Neural progenitor cell (in vitro differentiated cells): Measurements from ENCODE around the gene PSMD6. TPM values are rescaled to one million over a fixed set of nuclear protein-coding genes. Genes with fewer than 3 reads are reported as not detected.
A peak's percentile ranks its signal among the peaks of the same experiment; 100 is the strongest.

Source experiments
- DNase-seq: peaks from one replicate; pipeline ENCODE4 v3.0.0-alpha.2; 2016; ENCODE audit warnings: low spot score
- H2AFZ ChIP-seq: fragments of 200-600 bp; sonication (generic); replicated peaks from 2 replicates; pipeline ENCODE4 v1.6.1; 2016; ENCODE audit warnings: antibody characterized with exemption
- H3F3A ChIP-seq: fragments of 200-600 bp; sonication (generic); 2 replicates; pipeline ENCODE4 v1.6.1; 2016; ENCODE audit warnings: antibody characterized with exemption, low read depth
- H3K27ac ChIP-seq: fragments of 200-600 bp; sonication (generic); 2 replicates; pipeline ENCODE4 v1.5.1; 2016; ENCODE audit warnings: mild to moderate bottlenecking
- H3K27me3 ChIP-seq: fragments of 200-600 bp; sonication (generic); 2 replicates; pipeline ENCODE4 v1.6.1; 2016; ENCODE audit warnings: mild to moderate bottlenecking, moderate library complexity
- H3K36me3 ChIP-seq: fragments of 200-600 bp; sonication (generic); 2 replicates; pipeline ENCODE4 v1.5.1; 2016
- H3K4me1 ChIP-seq: fragments of 200-600 bp; sonication (generic); 2 replicates; pipeline ENCODE4 v1.6.1; 2016; ENCODE audit warnings: mixed run types
- H3K4me2 ChIP-seq: fragments of 200-600 bp; sonication (generic); 2 replicates; pipeline ENCODE4 v1.6.1; 2016
- H3K4me3 ChIP-seq: fragments of 200-600 bp; sonication (generic); 2 replicates; pipeline ENCODE4 v1.5.1; 2016
- H3K79me2 ChIP-seq: fragments of 200-600 bp; sonication (generic); 2 replicates; pipeline ENCODE4 v1.6.1; 2016; ENCODE audit warnings: low read depth
- H3K9ac ChIP-seq: fragments of 200-600 bp; sonication (generic); 2 replicates; pipeline ENCODE4 v1.6.1; 2016
- H3K9me3 ChIP-seq: fragments of 200-600 bp; sonication (generic); 2 replicates; pipeline ENCODE4 v1.5.1; 2016; ENCODE audit warnings: low read depth
- H4K20me1 ChIP-seq: fragments of 200-600 bp; sonication (generic); 2 replicates; pipeline ENCODE4 v1.6.1; 2016; ENCODE audit warnings: low read depth
- H3K27ac Mint-ChIP-seq: 3 replicates; pipeline ENCODE4 v1.8.0; 2021; ENCODE audit warnings: mixed read lengths
- H3K27me3 Mint-ChIP-seq: 2 replicates; pipeline ENCODE4 v1.8.0; 2022; ENCODE audit warnings: low read depth, mild to moderate bottlenecking, inconsistent platforms, moderate library complexity, mixed read lengths; ENCODE audit not compliant: insufficient read depth
- H3K36me3 Mint-ChIP-seq: 3 replicates; pipeline ENCODE4 v1.8.0; 2021; ENCODE audit warnings: mixed read lengths
- H3K4me1 Mint-ChIP-seq: 3 replicates; pipeline ENCODE4 v1.8.0; 2021; ENCODE audit warnings: mixed read lengths
- H3K4me3 Mint-ChIP-seq: 3 replicates; pipeline ENCODE4 v1.8.0; 2021; ENCODE audit warnings: mild to moderate bottlenecking, moderate library complexity, mixed read lengths
- H3K9me3 Mint-ChIP-seq: 3 replicates; pipeline ENCODE4 v1.8.0; 2020; ENCODE audit warnings: mixed read lengths
- CTCF ChIP-seq: fragments of 200-600 bp; sonication (generic); IDR thresholded peaks from 2 replicates; pipeline ENCODE4 v1.5.1; 2017; ENCODE audit warnings: antibody characterized with exemption, mild to moderate bottlenecking
- EZH2 ChIP-seq: fragments of 200-600 bp; sonication (generic); IDR thresholded peaks from 2 replicates; pipeline ENCODE4 v1.6.1; 2017; ENCODE audit warnings: antibody characterized with exemption, mild to moderate bottlenecking, moderate library complexity
- EZH2phosphoT487 ChIP-seq: fragments of 200-600 bp; sonication (generic); IDR thresholded peaks from 2 replicates; pipeline ENCODE4 v1.6.1; 2017; ENCODE audit warnings: antibody characterized with exemption
- total RNA-seq: library from RNA; depleted of rRNA; stranded (reverse); fragments of >200 nt; gene quantifications from 2 replicates; pipeline ENCODE4 v1.2.3, GENCODE V29; 2015; ENCODE audit warnings: low replicate concordance

Gene PSMD6
- total RNA-seq, 1 donor from 2014 or later = 141 TPM

- Mint-ChIP-seq H3K4me3 (no peak overlapping the region), H3K27ac (peak overlapping the region; percentile 3), H3K36me3 (peaks cover 12% of the 10 kb centered on the region), H3K27me3 (no peaks in the 10 kb centered on the region), H3K4me1 (peaks cover 55% of the 10 kb centered on the region), H3K9me3 (no peaks in the 10 kb centered on the region)
- H3K36me3 ChIP-seq = no peaks in the 10 kb centered on the region
- H3K79me2 ChIP-seq = peaks cover 72% of the 10 kb centered on the region
- DNase-seq = no peak
- peak overlapping the region; percentile 27 for H3K4me2 ChIP-seq
- H3F3A ChIP-seq = peaks cover 29% of the 10 kb centered on the region
- H3K27ac ChIP-seq = no peak overlapping the region
- no peaks in the 10 kb centered on the region for H3K9me3 ChIP-seq
- no peak overlapping the region for H3K9ac ChIP-seq
- TF ChIP-seq EZH2 (no peak), CTCF (no peak), EZH2phosphoT487 (no peak)
- H3K4me1 ChIP-seq = peaks cover 70% of the 10 kb centered on the region
- H2AFZ ChIP-seq = no peak overlapping the region
- H3K4me3 ChIP-seq = no peak overlapping the region
- H4K20me1 ChIP-seq = no peaks in the 10 kb centered on the region
- no peaks in the 10 kb centered on the region for H3K27me3 ChIP-seq
These were observed 47.6 kb downstream of the PSMD6 start for GRCh38 chr3:63975723-63976122.

- Mint-ChIP-seq H3K4me1 (peaks cover 68% of the 10 kb centered on the region), H3K27me3 (no peaks in the 10 kb centered on the region), H3K9me3 (no peaks in the 10 kb centered on the region), H3K36me3 (peaks cover 8% of the 10 kb centered on the region), H3K4me3 (no peak overlapping the region), H3K27ac (no peak overlapping the region)
- H3K9ac ChIP-seq = no peak overlapping the region
- DNase-seq = no peak
- H3K4me1 ChIP-seq = peaks cover 82% of the 10 kb centered on the region
- no peak overlapping the region for H3K4me3 ChIP-seq
- H3K79me2 ChIP-seq = peaks cover 79% of the 10 kb centered on the region
- no peaks in the 10 kb centered on the region for H3K27me3 ChIP-seq
- no peaks in the 10 kb centered on the region for H4K20me1 ChIP-seq
- TF ChIP-seq EZH2phosphoT487 (no peak), CTCF (no peak), EZH2 (no peak)
- peaks cover 42% of the 10 kb centered on the region for H3F3A ChIP-seq
- no peak overlapping the region for H3K27ac ChIP-seq
- H3K9me3 ChIP-seq = no peaks in the 10 kb centered on the region
- H3K4me2 ChIP-seq = no peak overlapping the region
- no peaks in the 10 kb centered on the region for H3K36me3 ChIP-seq
- H2AFZ ChIP-seq = no peak overlapping the region
These were observed 48.8 kb downstream of the PSMD6 start for GRCh38 chr3:63974451-63974850.

GRCh38 chr3:63973406-63973805 lies 49.9 kb downstream of the PSMD6 start:
- Histone ChIP-seq H3K9ac (no peak overlapping the region), H3K4me1 (peaks cover 90% of the 10 kb centered on the region), H2AFZ (no peak overlapping the region), H3K79me2 (peaks cover 82% of the 10 kb centered on the region), H3K9me3 (no peaks in the 10 kb centered on the region), H3K27me3 (no peaks in the 10 kb centered on the region), H4K20me1 (no peaks in the 10 kb centered on the region), H3F3A (peaks cover 52% of the 10 kb centered on the region), H3K4me2 (peak overlapping the region; percentile 91), H3K4me3 (no peak overlapping the region), H3K36me3 (no peaks in the 10 kb centered on the region), H3K27ac (peak overlapping the region; percentile 98)
- Mint-ChIP-seq H3K36me3 (peaks cover 6% of the 10 kb centered on the region), H3K9me3 (no peaks in the 10 kb centered on the region), H3K4me3 (no peak overlapping the region), H3K27ac (no peak overlapping the region), H3K4me1 (peaks cover 77% of the 10 kb centered on the region), H3K27me3 (no peaks in the 10 kb centered on the region)
- TF ChIP-seq CTCF = no peak
- no peak for TF ChIP-seq EZH2
- no peak for TF ChIP-seq EZH2phosphoT487
- no peak for DNase-seq
